Hepatic stellate cell (primary cell): ENCODE measurements around the gene LONRF2.

Source experiments
- DNase-seq: peaks from one replicate; pipeline ENCODE4 v3.0.0; 2011; ENCODE audit warnings: low spot score

Gene LONRF2

GRCh38 chr2:100236166-100236565 lies 86.1 kb downstream of the LONRF2 start:
- DNase-seq, result no peak

- DNase-seq, result no peak
Measured at GRCh38 chr2:100235581-100235980, 86.7 kb downstream of the LONRF2 start.

GRCh38 chr2:100235098-100235497 lies 87.2 kb downstream of the LONRF2 start:
- DNase-seq, result no peak

- no peak for DNase-seq
Measured at GRCh38 chr2:100234141-100234540, 88.2 kb downstream of the LONRF2 start.

- no peak for DNase-seq
Measured at GRCh38 chr2:100233061-100233460, 89.2 kb downstream of the LONRF2 start.

- DNase-seq, result no peak
Measured at GRCh38 chr2:100230754-100231153, 91.5 kb downstream of the LONRF2 start.

GRCh38 chr2:100228967-100229366 lies 93.3 kb downstream of the LONRF2 start:
- DNase-seq, result no peak

GRCh38 chr2:100228415-100228814 lies 93.9 kb downstream of the LONRF2 start:
- DNase-seq, result no peak

- DNase-seq, result no peak
Measured at GRCh38 chr2:100224988-100225710, 97.2 kb downstream of the LONRF2 start.

- no peak for DNase-seq
Measured at GRCh38 chr2:100223502-100223901, 98.8 kb downstream of the LONRF2 start.
